HL-60 (cell line): Measurements from ENCODE around the gene LRP5.

Experiments used
- DNase-seq, 2 experiments: peaks; one replicate each; pipeline ENCODE4 v3.0.0-alpha.2; 2010 to 2020; ENCODE audit warnings: low read depth in 1 of 2, low spot score in 1 of 2
- H3K27ac ChIP-seq: fragments of 250-450 bp; sonication (Bioruptor Pico); replicated peaks from 2 replicates; pipeline ENCODE4 v1.5.1; 2020; ENCODE audit warnings: mild to moderate bottlenecking, moderate library complexity
- H3K27me3 ChIP-seq: fragments of 250-450 bp; sonication (Bioruptor Pico); 2 replicates; pipeline ENCODE4 v1.5.1; 2021; ENCODE audit warnings: mild to moderate bottlenecking, moderate library complexity; ENCODE audit not compliant: insufficient read depth, poor library complexity, severe bottlenecking
- H3K4me3 ChIP-seq: replicated peaks from 2 replicates; pipeline ENCODE4 v1.5.1; 2011; ENCODE audit warnings: mild to moderate bottlenecking, control low read depth, low read length; ENCODE audit not compliant: insufficient read depth
- GABPA ChIP-seq: IDR thresholded peaks from 2 replicates; pipeline ENCODE4 v1.6.1; 2012; ENCODE audit warnings: low read depth
- POLR2AphosphoS5 ChIP-seq: IDR thresholded peaks from 2 replicates; pipeline ENCODE4 v1.6.1; 2012; ENCODE audit warnings: low read depth
- SPI1 ChIP-seq: IDR thresholded peaks from 2 replicates; pipeline ENCODE4 v1.6.1; 2012; ENCODE audit warnings: low read depth, mild to moderate bottlenecking, borderline replicate concordance
- TF ChIP-seq, protein P1 (sequence below): IDR thresholded peaks from 2 replicates; pipeline ENCODE4 v1.6.1; 2012; ENCODE audit warnings: low read depth; ENCODE audit not compliant: insufficient replicate concordance
- TF ChIP-seq, protein P2 (sequence below): IDR thresholded peaks from one replicate; pipeline ENCODE4 v1.5.1; 2011; ENCODE audit warnings: low read length, control low read depth, inconsistent platforms; ENCODE audit not compliant: insufficient read depth

LRP5 gene

DNA sequence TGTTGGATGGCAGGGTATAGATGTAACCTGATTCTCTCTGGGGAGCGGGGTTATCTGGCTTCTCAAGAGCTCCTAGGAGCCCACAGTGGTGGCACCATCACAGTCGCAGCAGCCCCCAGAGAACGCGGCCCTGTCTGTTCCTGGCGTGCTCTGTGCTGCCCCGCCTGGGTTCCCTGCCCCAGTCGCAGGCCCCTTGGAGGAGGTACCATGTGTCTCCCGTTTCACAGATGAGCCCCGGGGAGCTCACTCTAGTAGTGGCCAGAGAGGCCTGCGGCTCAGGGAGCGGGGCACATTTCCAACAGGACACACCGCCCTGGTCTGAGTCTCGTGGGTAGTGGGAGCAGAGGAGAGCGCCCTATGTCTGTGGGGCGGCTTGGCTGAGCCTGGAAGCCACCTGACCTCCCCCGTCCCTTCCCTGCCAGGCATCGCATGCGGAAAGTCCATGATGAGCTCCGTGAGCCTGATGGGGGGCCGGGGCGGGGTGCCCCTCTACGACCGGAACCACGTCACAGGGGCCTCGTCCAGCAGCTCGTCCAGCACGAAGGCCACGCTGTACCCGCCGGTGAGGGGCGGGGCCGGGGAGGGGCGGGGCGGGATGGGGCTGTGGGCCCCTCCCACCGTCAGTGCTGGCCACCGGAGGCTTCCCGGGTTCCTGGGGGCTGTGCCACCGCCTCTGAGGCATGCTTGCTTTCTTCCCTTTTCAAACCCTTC lies 127.1 kb downstream of the LRP5 start:
- TF ChIP-seq GABPA (no peak), SPI1 (no peak), POLR2AphosphoS5 (no peak)
- TF ChIP-seq, protein P1, sequence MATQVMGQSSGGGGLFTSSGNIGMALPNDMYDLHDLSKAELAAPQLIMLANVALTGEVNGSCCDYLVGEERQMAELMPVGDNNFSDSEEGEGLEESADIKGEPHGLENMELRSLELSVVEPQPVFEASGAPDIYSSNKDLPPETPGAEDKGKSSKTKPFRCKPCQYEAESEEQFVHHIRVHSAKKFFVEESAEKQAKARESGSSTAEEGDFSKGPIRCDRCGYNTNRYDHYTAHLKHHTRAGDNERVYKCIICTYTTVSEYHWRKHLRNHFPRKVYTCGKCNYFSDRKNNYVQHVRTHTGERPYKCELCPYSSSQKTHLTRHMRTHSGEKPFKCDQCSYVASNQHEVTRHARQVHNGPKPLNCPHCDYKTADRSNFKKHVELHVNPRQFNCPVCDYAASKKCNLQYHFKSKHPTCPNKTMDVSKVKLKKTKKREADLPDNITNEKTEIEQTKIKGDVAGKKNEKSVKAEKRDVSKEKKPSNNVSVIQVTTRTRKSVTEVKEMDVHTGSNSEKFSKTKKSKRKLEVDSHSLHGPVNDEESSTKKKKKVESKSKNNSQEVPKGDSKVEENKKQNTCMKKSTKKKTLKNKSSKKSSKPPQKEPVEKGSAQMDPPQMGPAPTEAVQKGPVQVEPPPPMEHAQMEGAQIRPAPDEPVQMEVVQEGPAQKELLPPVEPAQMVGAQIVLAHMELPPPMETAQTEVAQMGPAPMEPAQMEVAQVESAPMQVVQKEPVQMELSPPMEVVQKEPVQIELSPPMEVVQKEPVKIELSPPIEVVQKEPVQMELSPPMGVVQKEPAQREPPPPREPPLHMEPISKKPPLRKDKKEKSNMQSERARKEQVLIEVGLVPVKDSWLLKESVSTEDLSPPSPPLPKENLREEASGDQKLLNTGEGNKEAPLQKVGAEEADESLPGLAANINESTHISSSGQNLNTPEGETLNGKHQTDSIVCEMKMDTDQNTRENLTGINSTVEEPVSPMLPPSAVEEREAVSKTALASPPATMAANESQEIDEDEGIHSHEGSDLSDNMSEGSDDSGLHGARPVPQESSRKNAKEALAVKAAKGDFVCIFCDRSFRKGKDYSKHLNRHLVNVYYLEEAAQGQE, result no peak
- TF ChIP-seq, protein P2, sequence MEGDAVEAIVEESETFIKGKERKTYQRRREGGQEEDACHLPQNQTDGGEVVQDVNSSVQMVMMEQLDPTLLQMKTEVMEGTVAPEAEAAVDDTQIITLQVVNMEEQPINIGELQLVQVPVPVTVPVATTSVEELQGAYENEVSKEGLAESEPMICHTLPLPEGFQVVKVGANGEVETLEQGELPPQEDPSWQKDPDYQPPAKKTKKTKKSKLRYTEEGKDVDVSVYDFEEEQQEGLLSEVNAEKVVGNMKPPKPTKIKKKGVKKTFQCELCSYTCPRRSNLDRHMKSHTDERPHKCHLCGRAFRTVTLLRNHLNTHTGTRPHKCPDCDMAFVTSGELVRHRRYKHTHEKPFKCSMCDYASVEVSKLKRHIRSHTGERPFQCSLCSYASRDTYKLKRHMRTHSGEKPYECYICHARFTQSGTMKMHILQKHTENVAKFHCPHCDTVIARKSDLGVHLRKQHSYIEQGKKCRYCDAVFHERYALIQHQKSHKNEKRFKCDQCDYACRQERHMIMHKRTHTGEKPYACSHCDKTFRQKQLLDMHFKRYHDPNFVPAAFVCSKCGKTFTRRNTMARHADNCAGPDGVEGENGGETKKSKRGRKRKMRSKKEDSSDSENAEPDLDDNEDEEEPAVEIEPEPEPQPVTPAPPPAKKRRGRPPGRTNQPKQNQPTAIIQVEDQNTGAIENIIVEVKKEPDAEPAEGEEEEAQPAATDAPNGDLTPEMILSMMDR, result no peak
- H3K4me3 ChIP-seq, result no peak overlapping the region
- H3K27ac ChIP-seq, result no peak overlapping the region
- DNase-seq, result no peak
- no peaks in the 10 kb centered on the region for H3K27me3 ChIP-seq

DNA sequence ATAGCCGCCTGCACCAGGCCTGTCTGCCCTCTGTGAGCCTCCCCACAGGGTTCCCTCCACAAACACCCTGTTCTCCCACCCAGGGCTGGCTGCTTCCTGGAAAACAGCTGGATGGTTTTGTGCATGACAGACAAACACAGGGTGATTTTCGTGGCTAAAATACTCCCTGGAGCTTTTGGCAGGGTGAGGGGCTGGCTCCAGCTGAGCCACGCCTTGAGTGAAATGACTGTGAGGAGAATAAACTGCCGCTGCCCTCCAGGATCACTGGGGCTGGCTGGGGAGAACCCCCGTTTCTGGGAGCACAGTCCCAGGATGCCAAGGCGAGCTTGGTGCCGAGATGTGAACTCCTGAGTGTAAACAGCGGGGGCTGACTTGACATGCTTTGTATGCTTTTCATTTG lies 127.8 kb downstream of the LRP5 start:
- Histone ChIP-seq H3K4me3 (no peak overlapping the region), H3K27me3 (no peaks in the 10 kb centered on the region), H3K27ac (no peak overlapping the region)
- no peak for DNase-seq
- TF ChIP-seq, protein P1, result no peak
- TF ChIP-seq SPI1, result no peak
- TF ChIP-seq, protein P2, result no peak
- no peak for TF ChIP-seq GABPA
- no peak for TF ChIP-seq POLR2AphosphoS5

DNA sequence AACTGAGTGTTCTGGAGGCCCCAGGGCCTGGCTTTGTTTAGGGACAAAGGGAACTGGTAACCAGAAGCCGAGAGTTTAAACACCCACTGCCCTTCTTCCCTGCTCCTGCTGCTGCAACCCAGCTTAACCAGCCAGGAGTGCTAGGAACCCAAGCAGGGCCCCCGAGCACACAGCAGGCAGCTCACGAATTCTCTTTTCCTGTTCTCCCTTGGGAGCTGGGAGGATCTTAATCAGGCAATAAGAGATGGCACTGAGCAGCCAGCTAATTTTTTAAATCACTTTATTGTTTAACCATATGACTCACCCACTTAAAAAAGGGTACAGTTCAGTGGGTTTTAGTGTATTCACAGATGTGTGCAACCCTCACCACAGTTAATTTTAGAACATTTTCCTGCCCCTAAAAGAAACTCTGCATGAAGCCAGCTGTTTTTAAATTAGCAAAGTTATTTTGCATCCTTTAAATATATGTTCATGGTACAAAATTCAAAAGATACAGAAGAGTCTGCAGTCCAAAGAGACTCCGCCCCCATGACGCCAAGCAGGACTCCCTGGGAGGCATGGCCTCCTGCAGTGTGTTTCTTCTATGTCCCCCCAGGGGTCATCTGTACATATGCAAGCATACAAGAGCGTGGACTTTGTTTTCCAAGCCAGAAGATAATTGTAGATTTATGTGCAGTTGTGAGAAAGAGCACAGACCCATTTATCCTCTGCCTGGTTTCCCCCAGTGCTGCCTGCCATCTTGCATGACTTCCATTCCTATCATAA lies 129.3 kb downstream of the LRP5 start:
- no peak overlapping the region for H3K4me3 ChIP-seq
- H3K27me3 ChIP-seq, result no peaks in the 10 kb centered on the region
- H3K27ac ChIP-seq, result no peak overlapping the region
- TF ChIP-seq, protein P2, result no peak
- DNase-seq, result no peak
